Measurements from ENCODE around the gene SEMA5B. TPM values are rescaled to one million over a fixed set of nuclear protein-coding genes. Genes with fewer than 3 reads are reported as not detected.

The SEMA5B gene
- total and polyA plus RNA-seq, 2 of the 4 experiments (the other 2 are of a cell fraction): not detected

DNA sequence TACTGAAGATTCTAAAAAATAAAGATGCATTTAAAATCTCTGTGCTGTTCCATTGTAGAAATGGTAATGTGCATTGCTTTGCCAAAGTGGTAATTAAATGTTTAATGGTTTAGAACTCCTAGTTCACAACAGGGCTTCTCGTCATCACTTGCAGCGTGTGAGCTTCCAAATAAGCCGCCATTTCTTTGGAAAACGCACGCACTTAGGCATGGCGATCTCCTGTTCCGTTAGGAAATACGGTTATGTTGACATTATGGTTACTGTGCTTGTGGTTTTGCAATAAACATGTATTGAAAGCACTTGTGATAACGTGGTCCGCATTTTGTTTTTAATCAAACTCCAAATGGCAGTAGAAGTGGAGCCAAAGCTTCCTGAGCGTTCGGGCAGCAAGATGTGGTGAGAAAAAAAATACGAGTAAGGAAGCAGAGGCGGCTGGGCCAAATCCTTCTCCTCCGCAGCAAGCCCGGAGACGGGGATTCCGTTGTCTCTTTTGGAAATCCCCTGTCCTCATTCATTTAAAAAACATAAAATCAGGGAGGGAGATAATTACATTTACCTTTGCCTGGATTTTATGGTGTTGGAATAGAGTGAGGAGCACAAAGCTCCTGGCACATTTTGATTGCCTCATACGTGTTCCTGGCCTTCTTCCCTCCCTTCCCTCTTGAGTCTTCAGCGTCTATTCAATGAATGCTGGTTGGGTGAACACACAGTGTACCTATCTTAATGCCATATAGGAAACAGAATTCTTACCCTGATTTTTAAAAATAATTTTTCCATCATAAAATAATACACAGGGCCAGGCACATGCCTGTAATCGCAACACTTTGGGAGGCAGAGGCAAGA lies 135.2 kb downstream of the SEMA5B start:
- Histone ChIP-seq H4K91ac (ENCODE audit: insufficient read depth, low read depth, low read length) (no peak overlapping the region), H3K79me1 (ENCODE audit: low read depth in 1 of 2, low read length in 2 of 2) (no peaks in the 10 kb centered on the region), H4K8ac (ENCODE audit: low read depth in 2 of 2, low read length in 2 of 2) (no peak overlapping the region), H2BK20ac (ENCODE audit: low read depth, low read length) (no peak overlapping the region), H3K9me1 (ENCODE audit: insufficient read depth, low read length) (no peaks in the 10 kb centered on the region), H2AFZ (replicated peaks; ENCODE audit: low read length, poor library complexity) (no peak overlapping the region), H3K23ac (ENCODE audit: low read depth, low read length) (no peak overlapping the region), H4K5ac (ENCODE audit: low read depth, low read length) (no peak overlapping the region), H2BK120ac (ENCODE audit: low read depth, low read length) (no peak overlapping the region), H2BK15ac (ENCODE audit: low read depth, low read length) (no peak overlapping the region), H3K4me2 (ENCODE audit: low read depth, low read length) (no peak overlapping the region), H2AK9ac (replicated peaks; ENCODE audit: low read depth, low read length, poor library complexity) (no peak overlapping the region), H3K36me3 (ENCODE audit: control insufficient read depth, insufficient read depth, low read length) (no peaks in the 10 kb centered on the region), H2AK5ac (ENCODE audit: low read depth, low read length) (no peak overlapping the region), H3K9ac (ENCODE audit: low read depth, low read length) (no peak overlapping the region), H3K18ac (ENCODE audit: low read depth, low read length) (no peak overlapping the region), H4K20me1 (ENCODE audit: insufficient read depth, low read length) (no peaks in the 10 kb centered on the region), H3K4me3 (ENCODE audit: insufficient read depth, low read depth, low read length) (no peak overlapping the region), H3K27me3 (ENCODE audit: control insufficient read depth, insufficient read depth, low read length) (peaks cover 20% of the 10 kb centered on the region), H3K14ac (replicated peaks; ENCODE audit: low read depth, low read length) (no peak overlapping the region), H3K4me1 (ENCODE audit: control insufficient read depth, insufficient read depth, low read length) (no peaks in the 10 kb centered on the region; the same call in 1 of the 2 replicates), H3K56ac (ENCODE audit: extremely low read depth, insufficient read depth, low read length) (no peak overlapping the region), H3K27ac (ENCODE audit: insufficient read depth, low read length) (no peak overlapping the region), H3K9me3 (ENCODE audit: control insufficient read depth, insufficient read depth, low read length) (no peaks in the 10 kb centered on the region), H2BK5ac (ENCODE audit: low read depth, low read length, poor library complexity, severe bottlenecking) (no peak overlapping the region), H3K4ac (ENCODE audit: low read depth, low read length) (no peak overlapping the region)
- CTCF ChIA-PET: no interaction called here
- in situ Hi-C loops (cut with MboI; ENCODE audit: low sequenced_read_pairs) (no loop called here), intact Hi-C loops (cut with micrococcal nuclease) (no loop called here), dilution Hi-C loops (cut with HindIII; ENCODE audit: low sequenced_read_pairs, unreplicated experiment) (no loop called here)
- DNase-seq (no peak), ATAC-seq (ENCODE audit: low read depth) (no peak)
- no TSS peak for BruUV-seq (replicated peaks)
- POLR2A ChIA-PET (ENCODE audit: unreplicated experiment): no interaction called here
- WGBS, 2 experiments (ENCODE audit: extremely low coverage in 2 of 2, insufficient read length in 1 of 2): 81% methylated on average over 8 of the region's 21 CpGs; no CpG with 5 or more reads in 1 of the 2 experiments
- no peak for TF ChIP-seq FOS (IDR thresholded peaks at IDR 0.05; ENCODE audit: low read depth, low read length)
- TF ChIP-seq SMC3 (IDR thresholded peaks at IDR 0.05; ENCODE audit: low read depth, low read length): no peak
- no peak for TF ChIP-seq RCOR1 (IDR thresholded peaks at IDR 0.05; ENCODE audit: insufficient replicate concordance, low read length)
- no peak for TF ChIP-seq ELK1 (IDR thresholded peaks at IDR 0.05; ENCODE audit: borderline replicate concordance, low read depth, low read length)
- no peak for TF ChIP-seq NFE2L2 (IDR thresholded peaks at IDR 0.05; ENCODE audit: low read depth, low read length)
- no peak for TF ChIP-seq MAFK (IDR thresholded peaks at IDR 0.05; ENCODE audit: low read depth, low read length)
- no peak for TF ChIP-seq RAD21 (IDR thresholded peaks at IDR 0.05; ENCODE audit: low read length)
- no peak for TF ChIP-seq MAZ (IDR thresholded peaks at IDR 0.05; ENCODE audit: borderline replicate concordance, low read depth, low read length)
- TF ChIP-seq CEBPB (IDR thresholded peaks at IDR 0.05; ENCODE audit: low read depth, low read length): no peak
- TF ChIP-seq, protein P1, sequence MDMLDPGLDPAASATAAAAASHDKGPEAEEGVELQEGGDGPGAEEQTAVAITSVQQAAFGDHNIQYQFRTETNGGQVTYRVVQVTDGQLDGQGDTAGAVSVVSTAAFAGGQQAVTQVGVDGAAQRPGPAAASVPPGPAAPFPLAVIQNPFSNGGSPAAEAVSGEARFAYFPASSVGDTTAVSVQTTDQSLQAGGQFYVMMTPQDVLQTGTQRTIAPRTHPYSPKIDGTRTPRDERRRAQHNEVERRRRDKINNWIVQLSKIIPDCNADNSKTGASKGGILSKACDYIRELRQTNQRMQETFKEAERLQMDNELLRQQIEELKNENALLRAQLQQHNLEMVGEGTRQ (IDR thresholded peaks at IDR 0.05; ENCODE audit: low read depth, low read length): no peak
- no peak for TF ChIP-seq RFX5 (IDR thresholded peaks at IDR 0.05; ENCODE audit: low read depth, low read length)
- TF ChIP-seq BHLHE40 (IDR thresholded peaks at IDR 0.05; ENCODE audit: low read depth, low read length): no peak
- no peak for TF ChIP-seq CHD1 (IDR thresholded peaks at IDR 0.05; ENCODE audit: low read depth, low read length)
- TF ChIP-seq MXI1 (IDR thresholded peaks at IDR 0.05; ENCODE audit: borderline replicate concordance, low read depth, low read length): no peak
- no peak for TF ChIP-seq POLR2A (IDR thresholded peaks at IDR 0.05; ENCODE audit: low read depth, low read length)

Measured in IMR-90 (cell line).